ENCODE data around the gene RIPPLY1. TPM values are rescaled to one million over a fixed set of nuclear protein-coding genes. Genes with fewer than 3 reads are reported as not detected.

RIPPLY1 gene
- total and polyA plus RNA-seq, 3 experiments from 2014 or later = not detected

- H3K27me3 ChIP-seq (ENCODE audit: insufficient read depth, low read length, poor library complexity, severe bottlenecking) = no peaks in the 10 kb centered on the region
- ChIA-PET CTCF (no interaction called here), POLR2A (no interaction called here)
- DNase-seq = no peak
- Mint-ChIP-seq H3K9me3 (no peaks in the 10 kb centered on the region), H3K4me3 (no peak overlapping the region), H3K27ac (no peak overlapping the region), H3K4me1 (no peaks in the 10 kb centered on the region), H3K36me3 (peaks cover 0 to 23% (median 3%) of the 10 kb centered on the region in 3 donors), H3K27me3 (no peaks in the 10 kb centered on the region)
- no peaks in the 10 kb centered on the region for H3K4me1 ChIP-seq (ENCODE audit: insufficient read depth, low read length)
- no peak overlapping the region for H3K27ac ChIP-seq (ENCODE audit: low read depth, low read length)
- no peaks in the 10 kb centered on the region for H3K9me3 ChIP-seq (ENCODE audit: low read length)
- no peaks in the 10 kb centered on the region for H3K36me3 ChIP-seq (ENCODE audit: insufficient read depth, low read length)
- no peak overlapping the region for H3K4me3 ChIP-seq (ENCODE audit: low read length)
These were observed 36.9 kb upstream of the RIPPLY1 start for GRCh38 chrX:106940068-106940467.

DNA sequence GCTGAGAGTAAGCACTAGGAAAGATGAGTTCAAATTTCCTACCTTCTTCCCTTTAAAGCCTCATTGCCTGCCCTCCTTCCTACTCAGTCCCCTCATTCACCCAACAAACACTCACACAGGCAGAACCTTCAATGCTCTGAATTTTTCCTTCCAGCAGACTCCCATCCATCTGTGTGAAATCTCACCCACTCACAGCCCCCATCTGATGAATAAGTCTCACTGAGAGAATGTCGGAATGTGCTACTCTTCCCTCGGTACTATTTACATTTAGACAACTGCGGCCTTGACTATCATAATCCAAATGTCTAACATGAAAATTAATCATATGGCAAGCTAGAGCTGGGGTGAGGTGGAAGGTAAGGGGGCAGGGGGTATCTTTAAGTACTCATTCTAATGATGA lies 36.4 kb upstream of the RIPPLY1 start:
- DNase-seq = no peak
- Mint-ChIP-seq H3K4me3 (no peak overlapping the region), H3K27me3 (no peaks in the 10 kb centered on the region), H3K9me3 (no peaks in the 10 kb centered on the region), H3K27ac (no peak overlapping the region), H3K4me1 (no peaks in the 10 kb centered on the region), H3K36me3 (peaks cover 0 to 23% (median 3%) of the 10 kb centered on the region in 3 donors)
- POLR2A ChIA-PET = no interaction called here
- no peaks in the 10 kb centered on the region for H3K4me1 ChIP-seq (ENCODE audit: insufficient read depth, low read length)
- no peak overlapping the region for H3K27ac ChIP-seq (ENCODE audit: low read depth, low read length)
- H3K4me3 ChIP-seq (ENCODE audit: low read length) = no peak overlapping the region
- no peaks in the 10 kb centered on the region for H3K27me3 ChIP-seq (ENCODE audit: insufficient read depth, low read length, poor library complexity, severe bottlenecking)
- CTCF ChIA-PET = no interaction called here
- no peaks in the 10 kb centered on the region for H3K9me3 ChIP-seq (ENCODE audit: low read length)
- H3K36me3 ChIP-seq (ENCODE audit: insufficient read depth, low read length) = no peaks in the 10 kb centered on the region

- ChIA-PET POLR2A (no interaction called here), CTCF (no interaction called here)
- no peak overlapping the region for H3K4me3 Mint-ChIP-seq
These were observed 33.1 kb upstream of the RIPPLY1 start for GRCh38 chrX:106936246-106936645.

DNA sequence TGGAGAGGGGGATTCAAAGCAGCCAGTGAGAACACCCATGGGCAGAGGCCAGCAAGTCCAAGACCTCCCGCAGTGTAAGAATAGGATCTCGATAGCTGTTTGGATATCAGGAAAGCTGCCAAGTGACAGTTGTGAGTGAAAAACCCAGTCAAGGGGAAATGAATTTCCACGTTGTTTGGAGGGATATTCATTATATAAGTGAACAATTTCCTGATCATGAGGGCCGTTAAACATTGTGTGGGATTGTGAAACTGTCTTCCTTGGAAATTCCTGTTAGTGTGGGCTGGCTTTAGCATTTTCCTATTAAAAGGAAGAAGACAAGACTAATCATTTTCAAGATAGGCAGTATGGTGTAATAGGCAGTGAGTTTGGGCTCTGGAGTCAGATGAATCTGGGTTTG lies 32.0 kb upstream of the RIPPLY1 start:
- H3K4me3 Mint-ChIP-seq = no peak overlapping the region
- CTCF ChIA-PET = no interaction called here
- Histone ChIP-seq H3K27ac (ENCODE audit: low read depth, low read length) (no peak overlapping the region), H3K27me3 (ENCODE audit: insufficient read depth, low read length, poor library complexity, severe bottlenecking) (no peaks in the 10 kb centered on the region), H3K4me3 (ENCODE audit: low read length) (no peak overlapping the region), H3K36me3 (ENCODE audit: insufficient read depth, low read length) (no peaks in the 10 kb centered on the region), H3K9me3 (ENCODE audit: low read length) (no peaks in the 10 kb centered on the region), H3K4me1 (ENCODE audit: insufficient read depth, low read length) (no peaks in the 10 kb centered on the region)
- POLR2A ChIA-PET = no interaction called here
- peaks cover 0 to 4% (median 0%) of the 10 kb centered on the region in 3 donors for H3K4me1 Mint-ChIP-seq
- H3K27me3 Mint-ChIP-seq = peaks cover 0 to 2% of the 10 kb centered on the region in 2 donors
- H3K36me3 Mint-ChIP-seq = no peaks in the 10 kb centered on the region
- H3K27ac Mint-ChIP-seq = peak overlapping the region in 1 of 8 donors; percentile 76
- DNase-seq = no peak
- no peaks in the 10 kb centered on the region for H3K9me3 Mint-ChIP-seq

More at GRCh38 chrX:106936246-106936645, 33.1 kb upstream of the RIPPLY1 start:
- no peak for DNase-seq
- Mint-ChIP-seq H3K27ac (no peak overlapping the region), H3K36me3 (peaks cover 0 to 6% (median 0%) of the 10 kb centered on the region in 3 donors), H3K4me1 (peaks cover 0 to 4% (median 0%) of the 10 kb centered on the region in 3 donors), H3K9me3 (no peaks in the 10 kb centered on the region), H3K27me3 (peaks cover 0 to 2% of the 10 kb centered on the region in 2 donors)
- Histone ChIP-seq H3K27me3 (ENCODE audit: insufficient read depth, low read length, poor library complexity, severe bottlenecking) (no peaks in the 10 kb centered on the region), H3K4me3 (ENCODE audit: low read length) (no peak overlapping the region), H3K36me3 (ENCODE audit: insufficient read depth, low read length) (no peaks in the 10 kb centered on the region), H3K27ac (ENCODE audit: low read depth, low read length) (no peak overlapping the region), H3K9me3 (ENCODE audit: low read length) (no peaks in the 10 kb centered on the region), H3K4me1 (ENCODE audit: insufficient read depth, low read length) (no peaks in the 10 kb centered on the region)

DNA sequence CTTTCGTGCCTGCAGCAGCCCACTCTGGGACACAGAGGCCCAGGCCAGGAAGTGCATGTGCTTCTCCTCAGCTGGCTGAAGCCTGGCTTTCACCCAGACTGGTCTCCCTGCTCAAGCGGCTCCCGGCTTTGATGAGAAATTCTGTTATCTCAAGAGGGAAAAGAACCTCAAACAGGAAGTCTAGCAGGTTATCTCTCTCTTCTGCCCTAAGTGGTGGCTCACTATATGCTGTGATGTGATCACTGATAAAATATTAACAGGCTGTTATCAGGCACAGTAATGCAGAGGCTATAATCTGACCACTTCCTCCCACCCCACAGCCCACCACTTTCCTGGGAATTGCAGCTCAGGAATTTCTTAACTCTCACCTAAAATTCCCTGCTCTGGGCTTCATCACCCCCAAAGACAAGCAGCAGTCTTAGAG lies 30.4 kb upstream of the RIPPLY1 start:
- Histone ChIP-seq H3K27me3 (ENCODE audit: insufficient read depth, low read length, poor library complexity, severe bottlenecking) (no peaks in the 10 kb centered on the region), H3K4me1 (ENCODE audit: insufficient read depth, low read length) (no peaks in the 10 kb centered on the region), H3K9me3 (ENCODE audit: low read length) (no peaks in the 10 kb centered on the region), H3K4me3 (ENCODE audit: low read length) (no peak overlapping the region), H3K27ac (ENCODE audit: low read depth, low read length) (no peak overlapping the region), H3K36me3 (ENCODE audit: insufficient read depth, low read length) (no peaks in the 10 kb centered on the region)
- Mint-ChIP-seq H3K27ac (no peak overlapping the region), H3K4me1 (peaks cover 0 to 4% (median 0%) of the 10 kb centered on the region in 3 donors), H3K27me3 (peaks cover 0 to 2% of the 10 kb centered on the region in 2 donors), H3K36me3 (no peaks in the 10 kb centered on the region), H3K9me3 (no peaks in the 10 kb centered on the region), H3K4me3 (no peak overlapping the region)
- ChIA-PET CTCF (interaction anchor here (1.3 kb wide), 1 partner anchor 7 kb away, joined by 4 read pairs; no protein-coding TSS in a partner anchor), POLR2A (no interaction called here)
- DNase-seq = no peak

DNA sequence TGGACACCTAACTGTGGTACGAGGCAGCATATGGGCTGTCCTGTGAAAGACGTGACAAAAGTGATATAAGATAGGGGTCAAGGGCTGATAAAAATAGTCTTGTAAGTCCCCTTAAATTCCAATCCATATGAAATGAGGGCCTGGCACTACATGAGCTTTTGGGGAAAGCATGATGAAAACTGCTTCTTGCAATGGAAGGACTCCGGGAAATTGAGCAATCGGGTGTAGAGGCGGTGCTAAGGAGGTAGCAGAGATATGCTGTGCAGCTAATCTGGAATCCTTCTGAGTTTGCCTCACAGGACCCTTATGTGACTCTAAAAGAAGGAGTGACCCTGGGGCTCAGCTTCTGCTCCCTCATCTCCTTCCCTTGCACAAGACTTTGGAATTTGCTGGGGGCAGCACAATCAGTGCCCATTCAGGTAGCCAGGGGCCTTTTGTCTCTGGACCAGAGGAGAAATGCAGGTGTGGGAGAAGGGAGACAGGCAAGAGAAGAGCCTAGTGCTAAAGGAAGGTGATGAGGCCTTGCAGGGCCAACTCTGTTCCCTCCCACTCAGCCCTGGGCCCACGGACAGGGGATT lies 29.9 kb upstream of the RIPPLY1 start:
- H3K36me3 Mint-ChIP-seq = no peaks in the 10 kb centered on the region
- no peak for DNase-seq
- no peak overlapping the region for H3K4me3 ChIP-seq (ENCODE audit: low read length)
- H3K27me3 ChIP-seq (ENCODE audit: insufficient read depth, low read length, poor library complexity, severe bottlenecking) = no peaks in the 10 kb centered on the region
- ChIA-PET CTCF (interaction anchor here (1.3 kb wide), 1 partner anchor 8 kb away, joined by 4 read pairs; no protein-coding TSS in a partner anchor), POLR2A (no interaction called here)
- no peaks in the 10 kb centered on the region for H3K36me3 ChIP-seq (ENCODE audit: insufficient read depth, low read length)
- no peaks in the 10 kb centered on the region for H3K9me3 Mint-ChIP-seq
- H3K4me1 ChIP-seq (ENCODE audit: insufficient read depth, low read length) = no peaks in the 10 kb centered on the region
- H3K27me3 Mint-ChIP-seq = peaks cover 0 to 2% of the 10 kb centered on the region in 2 donors
- H3K4me1 Mint-ChIP-seq = peaks cover 0 to 4% (median 0%) of the 10 kb centered on the region in 3 donors
- no peak overlapping the region for H3K27ac ChIP-seq (ENCODE audit: low read depth, low read length)
- peak overlapping the region in 1 of 8 donors; percentile 74 for H3K27ac Mint-ChIP-seq
- no peak overlapping the region for H3K4me3 Mint-ChIP-seq
- no peaks in the 10 kb centered on the region for H3K9me3 ChIP-seq (ENCODE audit: low read length)

- H3K36me3 Mint-ChIP-seq = no peaks in the 10 kb centered on the region
- no peaks in the 10 kb centered on the region for H3K9me3 Mint-ChIP-seq
- H3K27me3 Mint-ChIP-seq = peaks cover 0 to 2% of the 10 kb centered on the region in 2 donors
- H3K4me1 ChIP-seq (ENCODE audit: insufficient read depth, low read length) = no peaks in the 10 kb centered on the region
- H3K4me1 Mint-ChIP-seq = peaks cover 0 to 4% (median 0%) of the 10 kb centered on the region in 3 donors
- no peaks in the 10 kb centered on the region for H3K36me3 ChIP-seq (ENCODE audit: insufficient read depth, low read length)
- H3K4me3 ChIP-seq (ENCODE audit: low read length) = no peak overlapping the region
- no peak overlapping the region for H3K4me3 Mint-ChIP-seq
- H3K9me3 ChIP-seq (ENCODE audit: low read length) = no peaks in the 10 kb centered on the region
- POLR2A ChIA-PET = no interaction called here
- H3K27ac ChIP-seq (ENCODE audit: low read depth, low read length) = no peak overlapping the region
- no peak for DNase-seq
- H3K27me3 ChIP-seq (ENCODE audit: insufficient read depth, low read length, poor library complexity, severe bottlenecking) = no peaks in the 10 kb centered on the region
- CTCF ChIA-PET = interaction anchor here (1.3 kb wide), 1 partner anchor 8 kb away, joined by 4 read pairs; no protein-coding TSS in a partner anchor
- no peak overlapping the region for H3K27ac Mint-ChIP-seq
These were observed 29.4 kb upstream of the RIPPLY1 start for GRCh38 chrX:106932492-106932923.

DNA sequence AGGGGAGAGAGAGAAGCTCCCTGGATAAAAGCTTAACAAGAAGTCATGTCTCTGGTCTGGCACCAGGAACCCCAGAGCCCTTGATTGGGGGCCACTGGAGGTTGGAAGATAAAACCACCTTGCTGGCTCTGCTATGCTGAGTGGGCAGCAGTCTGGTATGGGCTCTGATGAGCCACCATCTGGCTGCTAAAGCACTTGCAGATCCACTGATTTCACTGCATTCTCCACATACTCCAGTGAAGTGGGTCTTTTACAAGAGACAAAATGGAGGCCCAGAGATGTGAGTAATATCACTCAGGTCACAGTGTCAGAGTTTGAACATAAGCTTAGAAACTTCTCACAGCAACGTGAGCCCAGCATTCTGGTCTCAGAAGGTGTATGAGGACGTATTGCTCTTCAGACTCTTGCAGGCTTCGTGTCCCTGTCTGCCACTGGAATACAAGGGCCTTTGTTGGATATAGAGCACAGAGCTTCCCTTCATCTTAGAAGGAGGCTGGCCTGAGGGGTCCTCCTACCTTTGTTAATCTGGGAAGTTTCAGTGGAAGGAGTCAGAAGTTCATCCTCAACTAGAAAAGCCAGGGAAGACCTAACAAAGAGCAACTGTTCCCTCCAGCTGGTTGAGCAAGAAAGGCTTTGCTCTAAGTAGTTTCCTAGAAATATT lies 28.8 kb upstream of the RIPPLY1 start:
- no peak for DNase-seq
- H3K27me3 Mint-ChIP-seq = peaks cover 0 to 2% of the 10 kb centered on the region in 2 donors
- no peak overlapping the region for H3K27ac ChIP-seq (ENCODE audit: low read depth, low read length)
- no peaks in the 10 kb centered on the region for H3K4me1 ChIP-seq (ENCODE audit: insufficient read depth, low read length)
- no peaks in the 10 kb centered on the region for H3K9me3 Mint-ChIP-seq
- H3K27me3 ChIP-seq (ENCODE audit: insufficient read depth, low read length, poor library complexity, severe bottlenecking) = no peaks in the 10 kb centered on the region
- no peaks in the 10 kb centered on the region for H3K36me3 ChIP-seq (ENCODE audit: insufficient read depth, low read length)
- POLR2A ChIA-PET = no interaction called here
- H3K4me1 Mint-ChIP-seq = peaks cover 0 to 4% (median 0%) of the 10 kb centered on the region in 3 donors
- no peaks in the 10 kb centered on the region for H3K9me3 ChIP-seq (ENCODE audit: low read length)
- H3K27ac Mint-ChIP-seq = no peak overlapping the region
- no peaks in the 10 kb centered on the region for H3K36me3 Mint-ChIP-seq
- CTCF ChIA-PET = interaction anchor here (1.3 kb wide), 1 partner anchor 9 kb away, joined by 4 read pairs; no protein-coding TSS in a partner anchor
- H3K4me3 Mint-ChIP-seq = no peak overlapping the region
- H3K4me3 ChIP-seq (ENCODE audit: low read length) = no peak overlapping the region
